Right lobe of liver (tissue), 6 donors: ENCODE measurements around the gene RNU1-4. TPM values are rescaled to one million over a fixed set of nuclear protein-coding genes. Genes with fewer than 3 reads are reported as not detected.
"Not testable (repeated sequence)": the region's sequence is repeated elsewhere in the genome, so short reads cannot be mapped to it uniquely, and the experiment has no call there.

ENCODE experiments used
- ATAC-seq, 4 donors: fragments of 200-7000 bp; cut with Tn5 transposase; one replicate each; pipeline ENCODE4 v1.9.1; 2020; ENCODE audit warnings: mild to moderate bottlenecking in 4 of 4, moderate library complexity in 4 of 4
- DNase-seq, 3 donors: peaks; one replicate each; pipeline ENCODE4 v3.0.0-alpha.2; 2020
- H3K27ac ChIP-seq, 3 donors: fragments of 200-600 bp; one replicate each; pipeline ENCODE4 v1.8.0; 2022
- H3K27me3 ChIP-seq, 2 donors: fragments of 200-600 bp; one replicate each; pipeline ENCODE4 v1.8.0; 2022
- H3K36me3 ChIP-seq, 4 donors: fragments of 200-600 bp; sonication (generic) in 1 of 4; one replicate each; pipeline versions ENCODE4 v1.5.1 to v1.8.0; 2017 to 2022; ENCODE audit warnings: control low read depth in 1 of 4
- H3K4me1 ChIP-seq, 4 donors: fragments of 200-600 bp; sonication (generic) in 1 of 4; one replicate each; pipeline versions ENCODE4 v1.5.1 to v1.8.0; 2017 to 2022; ENCODE audit warnings: control low read depth in 1 of 4
- H3K4me3 ChIP-seq, 3 donors: fragments of 200-600 bp; one replicate each; pipeline ENCODE4 v1.8.0; 2022
- H3K9me3 ChIP-seq, 4 donors: fragments of 200-600 bp; sonication (generic) in 1 of 4; one replicate each; pipeline versions ENCODE4 v1.5.1 to v1.8.0; 2017 to 2022; ENCODE audit warnings: control low read depth in 1 of 4
- POLR2A ChIP-seq: fragments of 450-650 bp; IDR thresholded peaks from one replicate; pipeline ENCODE4 v1.6.1; 2017; ENCODE audit warnings: antibody characterized with exemption, mild to moderate bottlenecking
- WGBS: methylation state at CpG from one replicate; pipeline ENCODE4 v1.1.6; 2018; ENCODE audit warnings: low coverage, low lambda C conversion rate; ENCODE audit not compliant: insufficient coverage; ENCODE audit errors: missing lambda C conversion rate; 5-methylcytosine and 5-hydroxymethylcytosine counted together
- intact Hi-C, 2 donors: fragments of 100-400 bp; cut with DNase I; formaldehyde crosslinking; loops; one replicate each; pipeline versions ENCODE4 v1.11.2 to v1.14.1; 2022
- total RNA-seq, 6 experiments: library from RNA; depleted of rRNA in 2 of 6; stranded (reverse); fragments of >200 nt in 2 of 6; fragmentation: NEBNext Ultra II Directional in 3 of 6; extraction: Animal tissue kit (Norgen Biotek cat#: 25700) in 3 of 6; gene quantifications; one replicate each; pipeline versions ENCODE4 v1.1.0 to v1.2.4, GENCODE V29; 2016 to 2023
- donor health status: DM: no; HTN: yes; CAD: no.
- donor health status: DM: no; HTN: no; CAD: no.
- donor health status: DM: no; HTN: no; CAD: no.
- donor health status: DM: no; HTN: yes; CAD: no.
- donor health status: DM: no; HTN: yes; CAD: no.

Gene RNU1-4
- total RNA-seq, 6 experiments from 2014 or later = under 0.01 to 3,377 (median 977) TPM

DNA sequence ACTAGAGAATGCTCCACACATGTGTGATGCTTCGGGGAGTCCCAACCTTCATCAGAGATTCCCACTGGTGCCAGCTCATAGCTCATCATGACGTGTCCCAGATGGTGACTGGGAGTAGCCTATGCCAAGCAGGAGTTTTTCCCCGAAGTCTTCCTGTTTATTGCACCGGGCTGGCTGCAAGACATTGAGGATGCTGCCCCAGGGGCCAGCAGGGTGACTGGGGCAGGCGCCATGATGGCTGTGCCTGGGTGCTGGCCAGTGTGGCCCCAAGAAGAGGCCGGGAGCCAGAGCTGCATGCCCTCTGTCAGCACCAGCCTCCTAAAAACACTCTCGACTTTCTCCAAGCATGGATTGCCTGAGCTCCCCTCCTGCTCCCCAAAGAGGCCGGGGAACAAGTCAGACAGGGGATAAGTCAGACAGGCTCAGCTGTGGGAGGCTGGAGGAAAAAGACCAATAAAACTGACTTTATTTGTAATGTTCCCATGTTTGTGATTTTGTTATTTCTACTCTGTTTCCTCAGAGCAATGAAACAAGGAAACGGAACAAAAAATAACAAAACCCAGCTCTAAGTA is 24.0 kb downstream of the RNU1-4 start:
- H3K9me3 ChIP-seq, H3K27me3 ChIP-seq, H3K36me3 ChIP-seq, H3K4me3 ChIP-seq, intact Hi-C loops: not testable (repeated sequence)
- H3K4me1 ChIP-seq = peaks cover 0 to 12% (median 6%) of the 10 kb centered on the region in 4 donors
- H3K27ac ChIP-seq = peak overlapping the region; percentile 59 to 94 (median 90)
- TF ChIP-seq POLR2A = peak; percentile 11
- peak in 1 of 4 donors; percentile 29 for ATAC-seq
- WGBS = 45% methylated on average over 9 of the region's 9 CpGs
- DNase-seq = peak; percentile 49 to 59 (median 55)

GRCh38 chr1:16764820-16765655 is 24.7 kb downstream of the RNU1-4 start:
- Histone ChIP-seq H3K27ac (peak overlapping the region; percentile 59 to 94 (median 90)), H3K4me1 (peaks cover 0 to 12% (median 6%) of the 10 kb centered on the region in 4 donors), H3K4me3 (peak overlapping the region; percentile 8 to 57 (median 49))
- H3K27me3 ChIP-seq, intact Hi-C loops, H3K36me3 ChIP-seq, H3K9me3 ChIP-seq: not testable (repeated sequence)
- ATAC-seq (peak; percentile 45 to 64 (median 47)), DNase-seq (peak in 2 of 3 donors; percentile 57 to 63)
- TF ChIP-seq POLR2A = peak; percentile 32
- WGBS = 28% methylated on average over 14 of the region's 15 CpGs

GRCh38 chr1:16765731-16766605 is 25.7 kb downstream of the RNU1-4 start:
- peak; percentile 37 to 69 (median 68) for DNase-seq
- intact Hi-C loops, H3K9me3 ChIP-seq, H3K27me3 ChIP-seq, H3K36me3 ChIP-seq: not testable (repeated sequence)
- peak; percentile 55 to 79 (median 74) for ATAC-seq
- Histone ChIP-seq H3K4me1 (peaks cover 0 to 12% (median 6%) of the 10 kb centered on the region in 4 donors), H3K27ac (peak overlapping the region; percentile 56 to 94 (median 90)), H3K4me3 (peak overlapping the region; percentile 8 to 57 (median 49))
- WGBS = 32% methylated on average over 24 of the region's 31 CpGs

DNA sequence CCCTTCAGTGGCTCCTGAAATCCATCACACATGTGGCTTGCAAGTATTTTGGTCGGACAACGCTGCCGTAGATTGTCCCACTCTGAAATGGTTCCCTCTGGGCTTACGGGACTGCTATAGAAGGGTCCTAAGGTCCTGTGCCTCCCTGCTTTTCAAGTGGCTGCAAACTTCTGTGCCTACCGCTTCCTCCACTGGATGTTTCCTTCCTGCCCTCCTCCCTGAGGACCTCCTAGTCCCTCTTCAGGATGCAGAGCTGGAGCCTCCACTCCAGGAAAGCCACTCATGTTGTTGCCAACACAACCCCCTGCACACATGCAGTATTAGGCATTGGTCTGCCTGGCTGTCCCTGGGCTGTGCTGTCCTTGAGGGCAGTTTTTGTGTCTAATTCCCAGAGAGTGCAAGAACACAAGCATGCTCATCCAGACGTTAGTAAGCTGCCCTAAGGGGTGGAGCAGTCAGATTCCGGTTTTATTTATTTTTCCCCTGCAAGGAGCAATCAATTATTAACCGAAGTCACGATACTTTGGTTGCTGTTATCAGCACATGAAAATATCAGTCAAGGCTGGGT is 26.5 kb downstream of the RNU1-4 start:
- intact Hi-C loops, H3K27me3 ChIP-seq, H3K9me3 ChIP-seq, H3K36me3 ChIP-seq: not testable (repeated sequence)
- WGBS = 18% methylated on average over 9 of the region's 9 CpGs
- peak in 2 of 3 donors; percentile 46 to 63 for DNase-seq
- peak; percentile 42 to 69 (median 62) for ATAC-seq
- Histone ChIP-seq H3K4me1 (peaks cover 0 to 12% (median 6%) of the 10 kb centered on the region in 4 donors), H3K27ac (peak overlapping the region in 2 of 3 donors; percentile 89 to 90), H3K4me3 (peak overlapping the region in 2 of 3 donors; percentile 28 to 37)

- H3K27me3 ChIP-seq, H3K9me3 ChIP-seq, DNase-seq, H3K27ac ChIP-seq, H3K36me3 ChIP-seq, H3K4me3 ChIP-seq, intact Hi-C loops, H3K4me1 ChIP-seq, ATAC-seq: not testable (repeated sequence)
- 75% methylated on average over 4 of the region's 5 CpGs for WGBS
These were observed 29.9 kb downstream of the RNU1-4 start for GRCh38 chr1:16770139-16770759.

DNA sequence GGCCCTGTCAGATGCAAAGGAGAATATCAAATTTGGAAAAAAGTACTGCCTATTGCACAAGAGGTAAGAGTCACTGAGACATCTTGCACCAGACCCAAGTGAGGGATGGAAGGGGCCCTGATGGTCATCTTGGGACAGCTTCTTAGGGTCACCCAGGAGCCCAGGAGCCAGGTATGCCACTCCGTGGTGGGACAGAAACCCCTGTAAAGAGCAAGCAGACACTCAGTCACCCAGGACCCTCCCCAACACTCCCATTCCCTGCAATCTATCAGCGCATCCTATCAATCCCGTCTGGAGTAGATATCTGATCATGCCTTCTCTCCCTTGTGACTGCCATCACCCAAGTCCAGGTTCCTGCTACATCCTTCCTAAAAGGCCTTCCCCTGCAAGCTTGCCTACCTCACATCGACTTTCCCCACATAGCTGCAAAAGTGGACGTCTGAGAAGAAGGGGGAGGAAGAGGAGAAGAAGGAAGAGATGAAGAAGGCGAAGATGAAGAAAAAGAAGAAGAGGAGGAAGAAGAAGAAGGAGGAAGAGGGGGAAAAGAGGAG is 30.7 kb downstream of the RNU1-4 start:
- ATAC-seq, H3K9me3 ChIP-seq, H3K27me3 ChIP-seq, DNase-seq, H3K36me3 ChIP-seq, intact Hi-C loops, H3K4me3 ChIP-seq, H3K27ac ChIP-seq, H3K4me1 ChIP-seq: not testable (repeated sequence)
- 66% methylated on average over 5 of the region's 6 CpGs for WGBS

DNA sequence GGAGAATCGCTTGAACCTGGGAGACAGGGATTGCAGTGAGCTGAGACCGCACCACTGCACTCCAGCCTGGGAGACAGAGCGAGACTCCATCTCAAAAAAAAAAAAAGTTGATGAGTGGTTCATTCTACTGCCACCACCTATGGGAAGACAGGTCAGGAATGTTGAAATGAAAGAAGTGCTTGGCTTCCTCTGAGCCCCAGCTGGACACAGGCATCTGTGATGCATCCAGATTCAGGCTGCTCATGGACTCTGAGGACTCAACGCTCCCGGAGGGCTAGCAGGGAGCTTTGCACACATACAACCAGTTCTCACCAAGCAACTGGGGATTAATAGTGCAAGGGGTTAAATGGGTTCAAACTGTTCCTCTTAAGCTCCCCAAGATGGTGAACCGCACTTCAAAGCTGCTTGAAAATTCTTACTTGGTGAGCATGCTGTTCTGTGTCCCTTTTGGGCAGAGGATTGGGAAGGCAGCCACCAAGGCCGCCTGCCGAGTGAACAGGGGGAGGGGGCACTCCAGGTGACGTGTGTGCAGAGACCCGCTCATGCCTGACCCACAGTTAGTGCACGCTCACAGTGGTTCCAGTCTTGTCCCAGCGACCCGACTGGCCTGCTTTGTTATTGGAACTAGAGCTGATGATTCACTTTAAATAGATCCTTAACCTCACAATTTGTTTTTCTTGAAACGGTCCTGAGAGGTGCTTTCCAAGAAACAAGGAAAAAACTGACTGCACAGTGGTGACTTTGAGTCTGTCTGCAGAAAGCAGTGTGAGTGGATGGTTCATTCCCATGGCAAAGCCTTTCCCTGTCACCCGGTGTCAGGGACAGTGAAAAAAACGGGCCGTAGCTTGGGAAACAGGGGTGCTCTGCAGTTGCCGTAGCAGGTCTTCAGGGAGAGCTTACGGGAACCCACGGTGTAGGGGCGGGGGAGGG is 32.2 kb downstream of the RNU1-4 start:
- WGBS = 70% methylated on average over 9 of the region's 21 CpGs
- intact Hi-C loops, DNase-seq, ATAC-seq, H3K27me3 ChIP-seq, H3K36me3 ChIP-seq, H3K9me3 ChIP-seq, H3K27ac ChIP-seq, H3K4me3 ChIP-seq, H3K4me1 ChIP-seq: not testable (repeated sequence)

GRCh38 chr1:16773205-16773596 is 32.9 kb downstream of the RNU1-4 start:
- H3K4me3 ChIP-seq, ATAC-seq, H3K36me3 ChIP-seq, H3K9me3 ChIP-seq, H3K27me3 ChIP-seq, intact Hi-C loops, H3K27ac ChIP-seq, H3K4me1 ChIP-seq, DNase-seq: not testable (repeated sequence)
- 69% methylated on average over 6 of the region's 9 CpGs for WGBS

DNA sequence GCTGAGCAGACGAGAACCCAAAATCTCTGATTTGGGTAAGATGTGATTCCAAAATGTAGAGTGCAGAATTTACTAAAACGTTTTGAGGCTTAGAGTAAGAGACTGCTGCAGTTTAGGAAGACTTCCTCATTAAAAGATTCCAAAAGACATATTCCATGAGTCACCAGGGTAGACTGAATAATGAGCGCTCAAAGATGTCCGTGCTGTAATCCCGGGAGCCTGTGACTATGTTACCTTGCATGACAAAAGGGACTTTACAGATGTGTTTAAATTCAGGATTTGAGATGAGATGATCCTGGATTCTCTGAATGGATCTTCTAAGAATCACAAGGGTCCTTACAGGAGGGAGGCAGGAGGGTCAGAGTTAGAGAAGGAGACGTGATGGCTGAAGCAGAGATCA is 33.4 kb downstream of the RNU1-4 start:
- H3K27ac ChIP-seq, DNase-seq, H3K27me3 ChIP-seq, H3K4me3 ChIP-seq, intact Hi-C loops, H3K4me1 ChIP-seq, H3K36me3 ChIP-seq, H3K9me3 ChIP-seq, ATAC-seq: not testable (repeated sequence)
- 57% methylated on average over 3 of the region's 6 CpGs for WGBS
